GM06990 (cell line): ENCODE measurements around the gene NDUFA11.

Experiments used
- DNase-seq: peaks from one replicate; pipeline ENCODE4 v3.0.0-alpha.2; 2011; ENCODE audit not compliant: insufficient read length; ENCODE audit errors: extremely low read depth
- H3K27me3 ChIP-seq: replicated peaks from 2 replicates; pipeline ENCODE4 v1.6.0; 2011; ENCODE audit warnings: low read length; ENCODE audit not compliant: control insufficient read depth, insufficient read depth
- H3K36me3 ChIP-seq: 2 replicates; pipeline ENCODE4 v1.5.1; 2011; ENCODE audit warnings: low read length; ENCODE audit not compliant: control insufficient read depth, insufficient read depth
- H3K4me3 ChIP-seq: replicated peaks from 2 replicates; pipeline ENCODE4 v1.5.1; 2011; ENCODE audit warnings: low read depth, mild to moderate bottlenecking, control low read depth, low read length
- TF ChIP-seq, protein P1 (sequence below): IDR thresholded peaks from 2 replicates; pipeline ENCODE4 v1.5.1; 2011; ENCODE audit warnings: low read length, control low read depth, mild to moderate bottlenecking, inconsistent platforms; ENCODE audit not compliant: insufficient read depth, poor library complexity, severe bottlenecking

The NDUFA11 gene

DNA sequence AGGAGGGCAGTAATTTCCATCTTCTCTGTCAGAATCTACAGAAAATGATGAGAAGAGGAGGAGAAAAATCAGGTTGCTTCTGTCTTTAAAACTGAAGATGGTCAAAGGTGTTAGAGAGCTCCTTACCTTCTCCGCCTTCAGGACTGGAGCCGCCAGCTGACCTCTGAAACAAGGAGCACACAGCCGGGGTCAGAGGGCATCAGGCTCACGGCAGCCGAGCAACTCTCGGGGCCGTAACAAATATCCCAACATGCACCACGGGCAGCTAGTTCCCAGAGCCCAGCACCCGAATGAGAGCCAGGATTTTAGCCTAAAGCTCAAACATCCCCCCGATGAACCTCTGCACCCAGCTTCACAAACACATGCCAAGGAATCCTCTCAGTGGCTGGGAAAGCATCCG is 38.1 kb upstream of the NDUFA11 start:
- Histone ChIP-seq H3K27me3 (no peaks in the 10 kb centered on the region), H3K36me3 (peaks cover 30% of the 10 kb centered on the region), H3K4me3 (no peak overlapping the region)
- TF ChIP-seq, protein P1, sequence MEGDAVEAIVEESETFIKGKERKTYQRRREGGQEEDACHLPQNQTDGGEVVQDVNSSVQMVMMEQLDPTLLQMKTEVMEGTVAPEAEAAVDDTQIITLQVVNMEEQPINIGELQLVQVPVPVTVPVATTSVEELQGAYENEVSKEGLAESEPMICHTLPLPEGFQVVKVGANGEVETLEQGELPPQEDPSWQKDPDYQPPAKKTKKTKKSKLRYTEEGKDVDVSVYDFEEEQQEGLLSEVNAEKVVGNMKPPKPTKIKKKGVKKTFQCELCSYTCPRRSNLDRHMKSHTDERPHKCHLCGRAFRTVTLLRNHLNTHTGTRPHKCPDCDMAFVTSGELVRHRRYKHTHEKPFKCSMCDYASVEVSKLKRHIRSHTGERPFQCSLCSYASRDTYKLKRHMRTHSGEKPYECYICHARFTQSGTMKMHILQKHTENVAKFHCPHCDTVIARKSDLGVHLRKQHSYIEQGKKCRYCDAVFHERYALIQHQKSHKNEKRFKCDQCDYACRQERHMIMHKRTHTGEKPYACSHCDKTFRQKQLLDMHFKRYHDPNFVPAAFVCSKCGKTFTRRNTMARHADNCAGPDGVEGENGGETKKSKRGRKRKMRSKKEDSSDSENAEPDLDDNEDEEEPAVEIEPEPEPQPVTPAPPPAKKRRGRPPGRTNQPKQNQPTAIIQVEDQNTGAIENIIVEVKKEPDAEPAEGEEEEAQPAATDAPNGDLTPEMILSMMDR, result no peak
- no peak for DNase-seq

DNA sequence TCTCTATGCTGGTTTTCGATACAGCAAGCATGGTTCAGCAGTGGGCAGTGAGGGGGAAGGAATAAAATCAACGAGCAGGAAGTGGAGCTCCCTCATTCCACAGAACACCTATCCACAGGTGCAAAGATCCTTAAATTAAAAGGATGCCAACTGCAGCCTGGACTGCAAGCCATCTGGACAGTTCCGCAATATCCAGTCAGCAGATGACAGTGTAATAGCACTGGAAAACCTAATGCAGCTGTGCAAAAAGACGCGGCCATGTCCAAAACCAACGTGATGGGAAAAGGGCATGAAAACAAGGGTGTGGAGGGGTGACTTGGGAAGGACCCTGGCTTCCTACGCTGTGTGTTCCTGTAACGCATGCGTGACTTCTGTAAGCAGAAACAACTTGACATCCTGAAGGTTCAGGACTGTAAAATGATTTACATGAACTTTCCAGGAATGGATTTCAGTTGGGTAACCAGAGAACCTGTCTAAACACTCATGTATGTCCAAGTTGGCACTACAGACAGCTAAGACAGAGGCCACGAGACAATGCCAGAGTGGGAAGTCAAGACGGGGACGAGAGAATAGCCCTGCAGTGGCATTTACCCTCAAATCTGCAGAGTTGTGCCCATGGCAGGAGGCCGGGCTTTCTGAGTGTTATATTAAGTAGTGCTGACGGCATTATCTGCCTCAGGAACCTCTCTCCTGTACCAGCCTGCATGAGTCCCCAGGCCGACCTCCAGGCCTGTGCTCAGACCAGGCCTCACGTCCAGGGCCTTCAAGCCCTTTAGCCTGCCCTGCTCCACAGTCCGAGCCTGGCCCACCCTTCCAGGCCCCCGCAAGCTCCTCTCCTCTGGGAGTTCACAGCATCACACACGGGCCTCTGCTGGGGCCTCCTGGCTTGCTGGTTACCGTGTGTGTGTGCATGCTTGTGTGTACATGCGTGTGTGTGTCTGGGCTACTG is 36.9 kb upstream of the NDUFA11 start:
- Histone ChIP-seq H3K36me3 (peaks cover 31% of the 10 kb centered on the region), H3K27me3 (no peaks in the 10 kb centered on the region), H3K4me3 (no peak overlapping the region)
- TF ChIP-seq, protein P1, result no peak
- no peak for DNase-seq

DNA sequence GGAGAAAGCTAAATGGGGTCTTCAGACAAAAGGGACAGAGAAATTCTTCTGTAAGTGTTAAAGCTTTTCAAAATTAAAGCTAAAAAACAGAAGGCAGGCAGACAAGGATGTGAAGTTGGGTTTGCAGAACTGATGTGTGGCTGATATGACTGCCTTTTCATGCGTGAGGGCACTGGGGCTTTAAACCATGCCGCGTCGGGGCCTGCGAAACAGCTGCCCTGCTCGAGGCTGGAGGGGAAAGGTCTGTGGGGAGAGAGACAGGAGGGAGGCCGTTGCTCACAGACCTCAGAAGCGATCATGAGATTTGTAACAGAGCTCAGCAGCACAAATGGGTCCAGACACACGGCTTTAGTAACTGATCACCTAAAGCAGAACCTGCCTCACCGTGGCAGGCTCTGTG is 34.0 kb upstream of the NDUFA11 start:
- Histone ChIP-seq H3K4me3 (no peak overlapping the region), H3K27me3 (no peaks in the 10 kb centered on the region), H3K36me3 (peaks cover 36% of the 10 kb centered on the region)
- no peak for DNase-seq
- TF ChIP-seq, protein P1, result no peak

DNA sequence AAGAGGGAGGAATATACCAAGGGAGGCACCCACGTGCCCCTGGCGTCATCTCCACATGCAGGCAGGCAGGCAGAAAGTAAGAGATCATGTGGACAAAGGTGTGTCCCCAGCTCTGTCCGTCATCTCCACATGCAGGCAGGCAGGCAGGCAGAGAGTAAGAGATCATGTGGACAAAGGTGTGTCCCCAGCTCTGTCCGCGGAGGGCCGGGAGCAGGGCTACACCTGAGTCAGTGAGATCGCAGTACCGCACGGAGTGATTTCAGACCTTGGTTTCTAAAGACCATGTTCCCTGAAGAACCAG is 32.7 kb upstream of the NDUFA11 start:
- no peak overlapping the region for H3K4me3 ChIP-seq
- peaks cover 34% of the 10 kb centered on the region for H3K36me3 ChIP-seq
- TF ChIP-seq, protein P1, result no peak
- H3K27me3 ChIP-seq, result no peaks in the 10 kb centered on the region
- DNase-seq, result no peak

DNA sequence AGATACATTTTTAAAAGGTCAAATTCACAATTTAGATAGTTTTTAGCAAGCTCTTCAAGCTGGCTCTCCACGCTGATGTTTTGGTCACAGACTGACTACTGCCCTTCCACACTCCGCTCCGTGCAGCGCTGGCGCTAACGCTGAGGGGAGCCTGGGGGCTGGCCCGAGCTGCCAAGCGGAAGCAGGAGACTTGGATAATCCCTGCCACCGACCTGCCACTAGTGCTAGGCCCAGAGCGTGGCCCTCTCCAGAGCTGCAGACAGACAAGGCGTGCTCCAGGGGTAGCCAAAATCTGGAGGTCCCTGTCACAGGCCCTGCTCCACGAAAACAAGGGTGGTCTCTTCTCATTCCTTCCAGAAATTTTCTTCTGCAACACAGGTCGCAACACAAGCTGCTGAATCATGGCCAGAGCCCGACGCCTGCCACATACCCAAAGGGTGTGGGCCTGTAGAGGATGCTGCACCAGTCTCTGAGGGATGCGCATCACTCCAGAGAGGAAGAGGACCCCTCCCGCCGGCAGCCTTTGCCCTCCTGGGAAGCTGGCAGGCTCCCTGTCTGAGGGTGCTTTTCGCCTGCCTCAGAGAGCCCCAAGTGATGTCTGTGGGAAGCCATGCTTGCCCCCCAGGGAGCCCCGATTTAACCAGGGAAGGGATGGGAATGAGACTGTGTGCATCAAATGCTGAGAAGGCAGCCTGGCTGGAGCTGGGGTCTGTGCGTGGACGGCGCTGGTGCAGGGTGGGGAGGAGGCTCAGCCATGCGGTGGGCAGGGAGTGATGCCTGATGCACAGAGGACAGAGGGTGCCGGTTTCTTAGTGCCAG is 32.1 kb upstream of the NDUFA11 start:
- TF ChIP-seq, protein P1, result no peak
- Histone ChIP-seq H3K4me3 (no peak overlapping the region), H3K36me3 (peaks cover 34% of the 10 kb centered on the region), H3K27me3 (no peaks in the 10 kb centered on the region)
- DNase-seq, result no peak
